ENCODE measurements around the gene SART3. TPM values are rescaled to one million over a fixed set of nuclear protein-coding genes. Genes with fewer than 3 reads are reported as not detected.

The SART3 gene
- total and polyA plus RNA-seq, 10 of the 15 experiments (the other 5 are each of a cell fraction or from before 2014, with no cell fraction given): 8.8 to 179 (median 54.9) TPM

DNA sequence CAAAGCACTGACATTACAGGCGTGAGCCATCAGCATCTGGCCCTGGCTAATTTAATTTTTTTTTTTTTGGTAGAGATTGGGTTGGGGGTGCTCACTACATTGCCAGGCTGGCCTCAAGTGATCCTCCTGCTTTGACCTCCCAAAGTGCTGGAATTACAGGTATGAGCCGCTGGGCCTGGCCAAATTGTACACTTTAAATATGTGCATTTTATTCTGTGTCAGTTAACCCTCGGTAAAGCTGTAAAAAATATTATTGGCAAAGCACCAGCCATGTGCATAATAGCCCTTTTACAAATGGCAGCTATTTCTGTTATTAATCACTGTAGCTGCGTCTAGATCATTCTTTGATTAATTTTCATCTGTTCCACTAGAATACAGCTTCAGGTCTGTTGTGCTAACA lies 24.9 kb upstream of the SART3 start:
- 66% methylated on average over 4 of the region's 4 CpGs for WGBS (ENCODE audit: insufficient coverage, insufficient replicate concordance, low lambda C conversion rate, missing lambda C conversion rate)
- H3K79me2 ChIP-seq (ENCODE audit: control insufficient read depth, insufficient read depth, low read length): no peaks in the 10 kb centered on the region
- CTCF ChIA-PET: interaction anchor here (0.5 to 1.4 kb wide), 4 partner anchors 10 to 56 kb away, joined by 3 to 6 read pairs (median 4); no protein-coding TSS in a partner anchor

More for the DNA sequence above, 24.9 kb upstream of the SART3 start:
- no peak overlapping the region for H3K9ac ChIP-seq (ENCODE audit: control insufficient read depth, insufficient read depth, low read length)
- H3K9me3 ChIP-seq (replicated peaks; ENCODE audit: control insufficient read depth, insufficient read depth, low read length): no peaks in the 10 kb centered on the region
- no peak for FAIRE-seq
- no peak overlapping the region for H3K4me3 ChIP-seq
- no peak overlapping the region for H3K4me2 ChIP-seq (ENCODE audit: control insufficient read depth, insufficient read depth)
- intact Hi-C loops (cut with micrococcal nuclease; ENCODE audit: unreplicated experiment) (no loop called here), in situ Hi-C loops (cut with MboI) (no loop called here)
- no peak for TF ChIP-seq SP1 (IDR thresholded peaks at IDR 0.05; ENCODE audit: low read depth, low read length)
- TF ChIP-seq ATF2 (IDR thresholded peaks at IDR 0.05; ENCODE audit: low read length): no peak
- TF ChIP-seq ATF3 (IDR thresholded peaks at IDR 0.05; ENCODE audit: borderline replicate concordance, extremely low read depth, low read depth, low read length): no peak
- TF ChIP-seq, protein P1, sequence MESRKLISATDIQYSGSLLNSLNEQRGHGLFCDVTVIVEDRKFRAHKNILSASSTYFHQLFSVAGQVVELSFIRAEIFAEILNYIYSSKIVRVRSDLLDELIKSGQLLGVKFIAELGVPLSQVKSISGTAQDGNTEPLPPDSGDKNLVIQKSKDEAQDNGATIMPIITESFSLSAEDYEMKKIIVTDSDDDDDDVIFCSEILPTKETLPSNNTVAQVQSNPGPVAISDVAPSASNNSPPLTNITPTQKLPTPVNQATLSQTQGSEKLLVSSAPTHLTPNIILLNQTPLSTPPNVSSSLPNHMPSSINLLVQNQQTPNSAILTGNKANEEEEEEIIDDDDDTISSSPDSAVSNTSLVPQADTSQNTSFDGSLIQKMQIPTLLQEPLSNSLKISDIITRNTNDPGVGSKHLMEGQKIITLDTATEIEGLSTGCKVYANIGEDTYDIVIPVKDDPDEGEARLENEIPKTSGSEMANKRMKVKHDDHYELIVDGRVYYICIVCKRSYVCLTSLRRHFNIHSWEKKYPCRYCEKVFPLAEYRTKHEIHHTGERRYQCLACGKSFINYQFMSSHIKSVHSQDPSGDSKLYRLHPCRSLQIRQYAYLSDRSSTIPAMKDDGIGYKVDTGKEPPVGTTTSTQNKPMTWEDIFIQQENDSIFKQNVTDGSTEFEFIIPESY (IDR thresholded peaks at IDR 0.05): no peak
- no peak for TF ChIP-seq JUND (IDR thresholded peaks at IDR 0.05; ENCODE audit: low read depth, low read length)
- no peak for TF ChIP-seq ASH2L (IDR thresholded peaks at IDR 0.05; ENCODE audit: borderline replicate concordance, low read depth)
- no peak for TF ChIP-seq SREBF1 (IDR thresholded peaks at IDR 0.05; ENCODE audit: low read length)
- no peak for TF ChIP-seq ZNF622 (IDR thresholded peaks at IDR 0.05)
- no peak for TF ChIP-seq CBX3 (IDR thresholded peaks at IDR 0.05; ENCODE audit: borderline replicate concordance, low read depth)
- TF ChIP-seq JUNB (IDR thresholded peaks at IDR 0.05): no peak
- TF ChIP-seq, protein P2, sequence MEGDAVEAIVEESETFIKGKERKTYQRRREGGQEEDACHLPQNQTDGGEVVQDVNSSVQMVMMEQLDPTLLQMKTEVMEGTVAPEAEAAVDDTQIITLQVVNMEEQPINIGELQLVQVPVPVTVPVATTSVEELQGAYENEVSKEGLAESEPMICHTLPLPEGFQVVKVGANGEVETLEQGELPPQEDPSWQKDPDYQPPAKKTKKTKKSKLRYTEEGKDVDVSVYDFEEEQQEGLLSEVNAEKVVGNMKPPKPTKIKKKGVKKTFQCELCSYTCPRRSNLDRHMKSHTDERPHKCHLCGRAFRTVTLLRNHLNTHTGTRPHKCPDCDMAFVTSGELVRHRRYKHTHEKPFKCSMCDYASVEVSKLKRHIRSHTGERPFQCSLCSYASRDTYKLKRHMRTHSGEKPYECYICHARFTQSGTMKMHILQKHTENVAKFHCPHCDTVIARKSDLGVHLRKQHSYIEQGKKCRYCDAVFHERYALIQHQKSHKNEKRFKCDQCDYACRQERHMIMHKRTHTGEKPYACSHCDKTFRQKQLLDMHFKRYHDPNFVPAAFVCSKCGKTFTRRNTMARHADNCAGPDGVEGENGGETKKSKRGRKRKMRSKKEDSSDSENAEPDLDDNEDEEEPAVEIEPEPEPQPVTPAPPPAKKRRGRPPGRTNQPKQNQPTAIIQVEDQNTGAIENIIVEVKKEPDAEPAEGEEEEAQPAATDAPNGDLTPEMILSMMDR (IDR thresholded peaks at IDR 0.05 in 2 of 3, conservative IDR thresholded peaks at IDR 0.05 in 1 of 3; ENCODE audit: control insufficient read depth in 2 of 3, extremely low read depth in 1 of 3, insufficient read depth in 1 of 3, low read depth in 3 of 3, low read length in 3 of 3): no peak
- TF ChIP-seq FOXK2 (IDR thresholded peaks at IDR 0.05): no peak
- no peak for TF ChIP-seq SMAD1 (IDR thresholded peaks at IDR 0.05; ENCODE audit: low read depth, partially characterized antibody)
- TF ChIP-seq SUPT20H (IDR thresholded peaks at IDR 0.05; ENCODE audit: borderline replicate concordance, control insufficient read depth, low read depth, low read length): no peak
- TF ChIP-seq ESRRA (IDR thresholded peaks at IDR 0.05; ENCODE audit: low read length): no peak
- H2AFZ ChIP-seq (ENCODE audit: control insufficient read depth, low read depth, low read length): no peak overlapping the region
- H3K27me3 ChIP-seq (replicated peaks in 1 of 2; ENCODE audit: control insufficient read depth in 2 of 2, insufficient read depth in 2 of 2, low read length in 1 of 2): no peaks in the 10 kb centered on the region
- no peaks in the 10 kb centered on the region for H3K36me3 ChIP-seq (ENCODE audit: control insufficient read depth in 2 of 2, insufficient read depth in 2 of 2, low read length in 1 of 2)
- no peaks in the 10 kb centered on the region for H4K20me1 ChIP-seq (ENCODE audit: control insufficient read depth, insufficient read depth)
- H3K27ac ChIP-seq (ENCODE audit: control insufficient read depth, insufficient read depth): no peak overlapping the region
- BruUV-seq (replicated peaks): no TSS peak
- SMC1A ChIA-PET (ENCODE audit: uncharacterized antibody, unreplicated experiment): interaction anchor here (0.6 to 2.8 kb wide), 2 partner anchors 10 to 13 kb away, joined by 3 to 8 read pairs; no protein-coding TSS in a partner anchor
- RAD21 ChIA-PET (ENCODE audit: unreplicated experiment): no interaction called here
- POLR2A ChIA-PET: interaction anchor here (1.0 kb wide), 1 partner anchor 15 kb away, joined by 3 read pairs; no protein-coding TSS in a partner anchor
- no peak for DNase-seq (ENCODE audit: low read depth, low spot score)
- no peak for ATAC-seq
- H3K4me1 ChIP-seq (ENCODE audit: control insufficient read depth, insufficient read depth, low read length): no peaks in the 10 kb centered on the region; the same call in 1 of the 2 replicates

Data from GM12878 (cell line).